ENCODE results near the gene TNS1.

TNS1 gene

GRCh38 chr2:217775920-217776503, 226.8 kb downstream of the TNS1 start:
- DNase-seq (ENCODE audit: low spot score): no peak

- DNase-seq (ENCODE audit: low spot score): no peak
These were observed 228.6 kb downstream of the TNS1 start for GRCh38 chr2:217774232-217774631.

DNA sequence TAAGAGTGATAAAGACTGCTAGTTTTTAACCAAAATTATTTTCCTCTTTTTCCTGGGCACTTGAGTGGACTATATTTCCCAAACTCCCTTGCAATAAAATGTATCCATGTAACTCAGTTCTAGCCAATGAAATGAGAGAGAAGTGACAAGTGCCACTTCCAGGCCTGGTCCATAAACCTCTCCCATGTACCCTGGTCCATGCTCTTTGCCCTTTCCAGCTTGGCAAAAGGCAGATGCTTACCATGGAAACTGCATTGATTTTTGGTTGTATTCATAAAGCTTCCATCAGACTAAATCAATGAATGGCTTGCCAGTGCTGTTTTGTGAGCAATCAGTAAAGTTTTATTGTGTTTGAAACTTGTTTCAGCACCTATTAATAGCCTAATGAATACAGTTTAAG, 229.3 kb downstream of the TNS1 start:
- no peak for DNase-seq (ENCODE audit: low spot score)

DNA sequence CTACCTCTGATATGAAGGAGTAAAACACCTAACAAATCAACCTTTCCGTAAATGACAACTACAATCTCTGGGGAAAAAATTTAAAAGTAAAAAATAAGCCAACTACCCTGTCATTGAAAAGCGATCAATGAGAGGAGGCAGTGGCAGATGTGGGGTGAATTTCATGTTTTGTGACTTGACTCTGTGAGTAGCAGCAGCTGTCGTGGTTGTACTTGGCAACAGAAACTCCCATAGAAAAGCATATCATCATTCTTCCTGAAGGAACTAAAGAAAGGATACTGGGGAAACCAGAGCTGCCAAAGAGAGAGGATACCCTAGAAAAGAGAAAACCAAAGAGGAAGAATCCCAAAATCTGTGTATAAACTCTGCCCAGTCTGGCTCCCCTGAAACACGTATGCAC, 236.4 kb downstream of the TNS1 start:
- DNase-seq (ENCODE audit: low spot score): no peak

DNA sequence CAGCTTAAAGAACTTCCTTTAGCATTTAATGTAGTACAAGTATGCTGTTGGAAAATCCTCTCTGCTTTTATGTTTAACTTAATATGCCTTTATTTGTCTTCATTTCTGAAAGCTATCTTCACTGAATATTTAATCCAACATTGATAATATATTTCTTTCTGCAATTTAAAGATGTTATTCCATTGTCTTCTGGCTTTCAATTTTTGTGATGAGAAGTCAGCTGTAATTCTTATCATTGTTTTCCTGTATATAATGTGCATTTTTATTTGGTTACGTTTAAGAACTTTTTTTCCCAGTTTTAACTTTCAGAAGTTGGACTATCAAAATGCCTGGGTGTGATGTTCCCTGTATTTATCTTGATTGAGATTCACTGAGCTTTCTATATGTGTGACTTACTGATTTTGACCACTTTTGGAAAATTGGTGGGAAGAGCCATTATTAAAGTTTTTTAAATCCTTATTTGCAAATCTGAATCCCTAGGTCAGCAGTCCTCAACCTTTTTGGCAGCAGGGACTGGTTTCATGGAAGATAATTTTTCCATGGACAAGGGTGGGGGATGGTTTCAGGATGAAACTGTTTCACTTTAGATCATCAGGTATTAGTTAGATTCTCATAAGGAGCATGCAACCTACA, 241.0 kb downstream of the TNS1 start:
- no peak for DNase-seq (ENCODE audit: low spot score)

DNA sequence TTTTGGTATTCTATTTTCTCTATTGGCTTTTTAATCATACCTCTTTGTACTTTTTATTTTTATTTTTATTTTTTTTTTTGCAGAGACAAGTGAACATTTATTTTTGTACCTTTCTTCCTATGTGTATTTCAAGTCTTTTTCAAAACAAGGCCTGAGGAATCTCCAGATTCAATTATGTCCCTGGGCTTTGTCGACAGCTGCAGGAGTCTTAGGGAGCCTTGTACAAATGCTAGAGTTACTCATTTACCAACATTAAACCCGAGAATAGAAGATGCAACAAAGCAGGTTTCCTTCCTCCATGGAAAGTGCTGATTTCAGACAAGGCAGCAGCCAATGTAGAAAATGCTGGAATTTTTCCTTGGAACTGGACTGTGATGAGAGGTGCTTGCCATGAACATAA, 242.8 kb downstream of the TNS1 start:
- DNase-seq (ENCODE audit: low spot score): no peak

- DNase-seq (ENCODE audit: low spot score): no peak
These were observed 245.7 kb downstream of the TNS1 start for GRCh38 chr2:217757108-217757463.

- peak; percentile 43 for DNase-seq (ENCODE audit: low spot score)
These were observed 246.3 kb downstream of the TNS1 start for GRCh38 chr2:217756375-217757107.

GRCh38 chr2:217755027-217755745, 247.6 kb downstream of the TNS1 start:
- DNase-seq (ENCODE audit: low spot score): no peak

DNA sequence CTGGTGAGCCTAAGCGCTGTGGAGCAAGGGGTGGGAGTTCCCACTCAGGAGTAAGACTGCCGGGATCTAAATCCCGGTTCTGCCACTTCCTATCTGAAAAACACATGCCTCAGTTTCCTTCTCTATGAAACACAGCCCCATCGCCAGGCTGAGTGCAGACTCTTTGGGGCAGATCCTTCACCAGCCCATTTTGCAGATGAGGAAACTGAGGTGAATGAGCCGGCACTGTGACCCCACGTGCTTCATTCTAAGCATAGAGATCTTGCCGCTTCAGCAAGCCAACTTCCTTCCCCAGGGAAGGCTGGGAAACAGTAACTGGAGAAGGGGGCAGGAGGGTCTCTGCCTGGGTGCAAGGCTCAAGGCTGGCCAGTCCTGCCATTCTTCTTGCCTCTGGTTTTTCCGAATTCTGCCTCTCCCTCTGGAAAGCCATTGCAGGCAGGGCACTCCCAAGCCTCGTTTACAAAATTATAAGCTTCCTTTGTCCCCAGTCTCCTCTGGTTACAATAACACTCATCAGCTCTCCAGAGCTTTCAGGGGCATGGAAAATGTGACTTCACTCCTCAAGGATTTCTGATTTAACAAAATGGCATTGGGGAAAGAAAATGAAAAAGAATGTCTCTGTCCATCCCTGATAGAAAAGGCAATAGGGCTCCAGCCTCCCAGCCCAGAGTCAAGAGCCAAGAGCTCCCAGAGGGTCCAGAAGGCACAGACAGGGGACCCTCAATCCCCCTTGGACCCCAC, 249.2 kb downstream of the TNS1 start:
- no peak for DNase-seq (ENCODE audit: low spot score)

DNA sequence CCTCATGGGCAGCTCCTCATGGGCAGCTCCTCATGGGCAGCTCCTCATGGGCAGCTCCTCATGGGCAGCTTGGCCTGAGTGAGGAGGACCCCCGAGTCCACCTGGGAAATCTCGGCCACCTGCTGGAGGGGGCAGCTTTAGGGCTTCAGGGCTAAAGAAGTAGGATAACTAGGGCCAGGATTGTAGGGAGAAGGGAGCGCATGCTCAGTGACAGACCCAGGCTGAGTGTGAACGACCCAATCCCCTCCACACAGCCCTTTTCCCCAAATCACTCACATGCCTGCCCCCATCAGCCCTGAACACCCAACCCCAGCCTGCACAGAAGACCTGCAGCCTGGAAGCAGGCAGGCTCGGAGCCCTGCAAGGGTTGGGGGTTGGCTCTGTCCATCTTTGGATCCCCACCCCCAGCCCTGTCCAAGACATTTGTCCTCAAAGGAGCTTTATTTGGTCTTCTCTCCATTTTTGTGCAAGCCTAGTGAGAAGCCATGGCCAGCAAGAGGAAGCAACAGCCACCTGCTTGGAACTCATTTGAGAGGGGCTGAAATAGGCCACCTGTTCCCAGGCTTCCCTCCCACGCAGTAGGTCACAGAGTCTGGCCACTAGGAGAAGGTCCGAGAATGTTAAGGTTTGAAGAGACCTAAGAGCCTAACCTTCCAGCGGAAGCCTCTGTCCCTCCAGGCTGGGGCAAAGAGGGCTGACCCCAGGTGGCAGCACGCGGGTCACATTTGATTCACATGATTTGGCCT, 249.9 kb downstream of the TNS1 start:
- DNase-seq (ENCODE audit: low spot score): no peak

DNA sequence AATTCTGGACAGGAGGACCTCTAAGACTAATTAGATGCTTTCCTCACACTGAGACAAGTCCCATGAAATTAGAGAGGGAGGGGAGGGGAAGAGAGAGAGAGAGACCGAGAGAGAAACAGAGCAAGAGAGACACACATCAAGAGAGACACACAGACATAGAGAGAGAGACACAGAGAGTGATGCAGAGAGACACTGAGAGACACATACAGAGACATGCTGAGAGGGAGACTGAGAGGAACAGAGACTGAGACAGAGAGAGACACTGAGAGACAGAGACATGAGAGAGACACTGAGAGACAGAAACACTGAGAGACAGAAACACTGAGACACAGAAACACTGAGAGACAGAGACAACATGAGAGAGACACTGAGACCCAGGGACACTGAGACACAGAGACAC, 250.8 kb downstream of the TNS1 start:
- no peak for DNase-seq (ENCODE audit: low spot score)

- no peak for DNase-seq (ENCODE audit: low spot score)
These were observed 251.6 kb downstream of the TNS1 start for GRCh38 chr2:217751192-217751591.
